ENCODE results near the gene TRIM45.
"Not testable (repeated sequence)": the region's sequence is repeated elsewhere in the genome, so short reads cannot be mapped to it uniquely, and the experiment has no call there.

The TRIM45 gene

DNA sequence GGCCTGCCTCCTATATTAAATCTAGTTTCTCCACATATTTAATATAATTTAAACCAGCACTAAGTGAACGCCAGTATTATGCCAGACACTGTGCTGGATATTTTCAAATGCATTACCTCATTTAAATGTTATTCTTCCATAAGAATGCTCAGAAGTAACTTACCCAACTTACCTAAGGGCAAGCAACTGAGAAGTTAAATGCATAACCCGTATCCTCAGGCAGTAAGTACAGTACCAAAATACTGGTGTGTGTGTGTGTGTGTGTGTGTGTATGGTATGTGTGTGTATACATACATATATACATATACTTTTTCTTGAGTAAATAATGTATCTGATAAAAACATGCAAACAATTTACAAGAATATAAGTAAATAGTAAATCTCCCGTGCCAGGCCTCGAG, 9.0 kb upstream of the TRIM45 start:
- no peak for DNase-seq

DNA sequence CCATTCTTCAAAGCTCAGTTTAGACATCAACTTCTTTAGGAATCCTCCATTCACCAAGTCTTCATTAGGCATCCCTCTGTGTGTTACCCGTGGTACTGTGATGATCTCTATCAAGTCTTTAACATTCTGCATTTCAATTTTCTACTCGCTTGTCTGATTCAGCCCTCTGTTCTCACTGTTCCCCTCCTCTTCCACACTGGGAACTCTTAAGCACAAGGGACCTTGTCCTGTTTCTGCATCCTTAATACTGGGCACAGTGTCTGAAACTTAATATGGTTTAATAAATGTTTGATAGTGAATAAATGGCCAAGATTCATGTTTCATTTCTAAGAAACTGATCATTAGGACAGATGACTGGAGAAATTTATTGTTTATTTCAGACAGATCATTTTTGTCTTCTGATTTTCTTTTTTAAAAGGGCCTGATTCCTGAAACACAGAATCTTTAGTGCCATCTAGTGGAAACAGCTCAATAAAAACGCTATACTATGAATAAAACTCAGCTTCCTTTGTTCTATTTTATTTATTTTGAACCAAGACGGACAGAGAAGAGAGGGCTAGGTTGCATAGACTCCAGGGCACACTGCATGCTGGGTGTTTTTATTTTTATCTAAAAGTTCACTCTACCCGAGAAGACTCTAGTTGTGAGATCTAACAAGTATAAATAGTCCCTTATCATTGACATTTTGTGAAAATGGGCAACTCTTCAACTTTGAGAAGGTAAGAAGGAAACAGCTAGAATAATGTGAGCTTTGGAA, 7.0 kb upstream of the TRIM45 start:
- peak; percentile 24 for DNase-seq

DNA sequence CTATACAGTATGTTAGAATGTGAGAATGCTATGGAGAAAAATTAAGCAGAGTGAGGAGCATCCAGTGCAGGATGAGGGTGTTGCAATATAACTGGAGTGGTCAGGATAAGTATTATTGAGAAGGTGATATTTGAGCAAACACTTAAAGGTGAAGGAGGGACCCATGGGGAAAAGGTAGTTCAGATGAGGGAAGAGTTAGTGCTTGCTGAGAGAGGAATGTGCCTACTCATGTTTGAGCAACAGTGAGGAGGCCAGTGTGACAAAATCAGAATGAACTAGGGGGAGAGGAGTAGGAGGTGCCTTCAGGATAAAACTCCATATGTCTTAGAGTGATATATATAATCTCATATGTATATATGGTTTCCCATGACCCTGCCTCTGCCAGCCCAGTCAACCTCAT, 6.2 kb upstream of the TRIM45 start:
- no peak for DNase-seq

DNA sequence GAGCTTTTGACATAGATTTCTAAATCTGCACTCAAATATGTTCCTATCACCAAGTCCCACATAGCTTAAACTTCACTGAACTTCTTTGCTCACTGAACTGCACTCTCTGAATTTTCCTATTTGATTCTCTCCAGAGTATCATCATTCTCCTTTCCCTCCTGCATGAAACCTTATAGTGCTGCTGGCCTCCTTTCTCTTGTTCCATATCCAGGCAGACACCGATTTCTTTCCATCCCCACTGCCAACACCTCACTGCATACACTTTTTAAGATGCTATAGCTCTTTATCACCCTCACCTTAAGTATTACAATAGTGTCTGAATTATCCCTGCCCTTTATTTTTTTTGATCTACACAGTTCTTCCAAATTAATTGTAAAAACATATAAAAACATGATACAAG, 3.1 kb upstream of the TRIM45 start:
- DNase-seq = no peak

DNA sequence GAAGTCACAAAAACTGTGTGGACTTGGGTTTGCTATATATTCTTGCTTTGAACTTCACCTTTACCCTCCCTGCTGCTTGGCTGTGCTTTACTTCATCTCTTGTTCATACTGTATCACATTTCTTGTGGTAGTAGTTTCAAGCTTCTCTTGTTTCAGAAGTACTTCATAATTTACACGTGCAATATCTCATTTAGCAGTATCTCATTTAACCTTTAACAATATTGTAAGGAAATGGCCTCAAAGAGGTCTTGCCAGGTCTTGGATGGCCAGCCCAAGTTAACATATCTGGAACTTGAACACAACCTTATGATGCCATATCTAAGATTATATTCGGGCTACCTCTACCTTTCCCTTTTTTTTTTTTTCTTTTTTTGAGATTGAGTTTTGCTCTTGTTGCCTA, 1.7 kb upstream of the TRIM45 start:
- DNase-seq = no peak

DNA sequence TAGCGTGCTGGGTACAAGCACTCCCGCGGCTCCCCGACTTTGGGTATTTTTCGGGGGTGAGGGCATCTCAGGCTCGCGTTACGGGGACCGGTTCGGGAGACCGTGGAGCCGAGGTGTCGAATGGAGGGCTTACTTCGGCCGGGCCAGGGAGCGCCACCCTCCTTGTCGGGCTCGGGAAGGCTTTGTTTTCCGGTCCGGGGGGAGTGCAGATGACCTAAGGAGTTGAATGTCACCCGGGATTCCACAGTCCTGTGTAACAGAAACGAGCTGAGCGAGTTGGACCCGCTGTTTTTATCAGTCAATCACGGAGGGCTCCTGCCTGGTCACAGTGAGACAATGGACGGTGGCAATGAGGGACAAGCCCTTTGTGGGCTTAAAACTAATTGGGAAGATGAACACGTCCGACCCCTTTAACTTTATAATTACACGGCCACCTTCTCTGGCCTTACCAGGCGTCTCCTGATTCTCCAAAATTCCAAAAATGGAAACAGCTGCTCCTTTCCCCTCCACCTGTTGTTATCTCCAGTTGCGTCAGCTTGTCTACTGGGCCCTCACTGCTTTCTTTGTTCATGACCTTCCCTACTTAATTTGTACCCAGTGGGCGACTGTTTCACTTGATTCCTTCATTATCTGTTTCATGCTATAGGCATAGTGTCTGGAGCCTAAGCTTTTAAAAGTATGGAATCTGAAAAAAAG, 929 bp upstream of the TRIM45 start:
- DNase-seq = peak; percentile 22

DNA sequence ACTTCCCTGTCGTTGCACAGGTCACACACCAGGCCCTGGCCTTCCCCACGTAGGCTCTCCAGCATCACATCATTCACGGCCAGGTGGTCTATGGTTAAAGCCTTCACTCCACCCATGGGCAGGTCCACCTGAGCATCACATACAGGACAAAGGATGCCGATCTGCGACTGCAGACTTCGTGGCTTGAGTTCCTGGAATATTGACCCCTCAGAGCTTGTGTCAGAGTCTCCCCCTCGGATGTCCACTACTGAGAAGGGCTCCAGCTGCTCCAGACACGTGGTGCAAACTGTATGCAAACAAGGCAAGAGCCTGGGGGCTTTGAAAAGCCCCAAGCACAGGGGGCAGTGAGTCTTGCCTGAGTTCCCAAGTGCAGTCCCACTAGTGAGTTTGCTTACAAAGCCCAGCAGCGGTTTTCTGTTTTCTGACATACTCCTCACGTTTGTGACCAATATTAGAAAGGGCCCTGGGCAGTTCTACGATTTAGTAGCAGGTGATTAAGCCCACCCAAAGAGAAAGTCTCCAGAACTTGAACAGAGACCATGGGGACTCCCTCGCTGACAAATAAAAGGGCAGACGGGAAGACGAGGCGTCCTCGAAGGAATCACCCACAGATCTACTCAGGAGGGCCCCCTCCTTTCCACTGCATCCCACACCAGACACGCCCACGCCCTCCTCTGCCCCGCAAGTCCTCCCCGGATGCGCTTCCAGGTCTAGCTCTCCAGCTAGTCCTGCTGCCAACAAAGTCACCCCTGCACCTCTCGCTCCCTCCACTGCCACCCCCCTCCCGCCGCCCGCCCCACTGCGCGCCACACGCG, 568 bp downstream of the TRIM45 start:
- peak; percentile 67 for DNase-seq

DNA sequence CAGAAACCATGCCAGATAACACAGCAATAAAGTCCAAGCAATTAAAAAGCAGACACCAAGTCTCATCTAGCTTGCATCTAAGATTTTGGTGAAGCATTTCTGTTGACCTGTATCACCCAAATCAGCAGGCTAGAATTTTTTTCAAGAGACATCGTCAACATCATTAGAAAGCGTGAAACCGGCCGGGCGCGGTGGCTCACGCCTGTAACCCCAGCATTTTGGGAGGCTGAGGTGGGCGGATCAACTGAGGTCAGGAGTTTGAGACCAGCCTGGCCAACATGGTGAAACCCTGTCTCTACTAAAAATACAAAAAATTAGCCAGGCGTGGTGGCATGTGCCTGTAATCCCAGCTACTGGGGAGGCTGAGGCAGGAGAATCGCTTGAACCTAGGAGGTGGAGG, 2.4 kb downstream of the TRIM45 start:
- not testable (repeated sequence) for DNase-seq

DNA sequence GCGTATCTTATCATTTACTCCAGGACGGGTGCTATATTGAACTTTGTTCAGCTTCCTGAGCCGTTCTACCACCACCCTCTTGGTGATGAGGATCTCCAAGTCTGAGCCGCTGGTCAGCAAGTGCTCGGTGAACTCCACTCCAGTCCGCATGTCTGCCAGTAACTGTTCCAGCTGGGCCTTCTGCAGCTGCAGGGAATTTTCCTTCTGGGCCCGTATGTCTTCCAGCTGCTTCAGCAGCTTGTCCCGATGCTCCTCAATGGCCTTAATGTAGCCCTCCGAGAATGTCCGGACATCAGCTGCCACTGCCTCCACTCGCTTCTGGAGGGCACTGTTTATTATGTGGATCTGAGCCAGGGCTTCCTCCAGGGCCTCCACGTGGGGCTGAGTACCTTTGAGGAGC, 3.4 kb downstream of the TRIM45 start:
- DNase-seq = no peak

DNA sequence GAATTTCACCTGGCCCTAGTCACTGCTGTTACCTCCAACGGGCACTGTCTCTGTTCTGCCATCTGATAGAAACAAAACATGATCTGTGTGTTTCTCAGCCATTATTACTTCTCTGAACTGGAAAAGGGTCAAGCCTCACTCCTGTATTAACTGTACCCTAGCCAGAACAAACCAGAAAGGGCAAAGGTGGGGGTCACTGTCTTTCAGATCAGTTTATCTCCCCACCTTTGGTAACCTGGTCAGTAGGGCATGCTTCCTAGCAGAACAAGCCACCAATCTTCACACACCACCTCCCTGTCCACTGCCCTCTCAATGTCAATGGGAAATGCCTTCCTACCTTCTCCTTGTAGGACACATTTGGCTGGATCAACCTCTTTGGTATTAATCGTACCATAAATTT, 3.9 kb downstream of the TRIM45 start:
- DNase-seq = no peak

DNA sequence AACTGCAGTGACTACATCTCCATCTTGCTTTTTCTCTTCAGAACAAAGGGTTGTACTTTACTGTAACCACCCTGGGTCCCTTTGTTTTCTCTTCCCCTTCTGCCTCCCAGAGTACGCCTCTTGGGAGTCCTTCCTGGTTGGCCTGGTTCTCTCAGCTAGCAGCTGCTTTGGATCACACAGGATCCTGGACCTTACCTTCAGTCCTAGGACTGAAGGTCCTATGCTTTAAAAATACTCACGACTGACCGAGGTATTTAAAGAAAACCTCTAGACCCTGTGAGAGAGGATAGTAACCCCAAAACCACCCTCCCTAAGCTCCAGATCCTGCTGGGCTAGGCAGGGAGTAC, 4.8 kb downstream of the TRIM45 start:
- DNase-seq = no peak

DNA sequence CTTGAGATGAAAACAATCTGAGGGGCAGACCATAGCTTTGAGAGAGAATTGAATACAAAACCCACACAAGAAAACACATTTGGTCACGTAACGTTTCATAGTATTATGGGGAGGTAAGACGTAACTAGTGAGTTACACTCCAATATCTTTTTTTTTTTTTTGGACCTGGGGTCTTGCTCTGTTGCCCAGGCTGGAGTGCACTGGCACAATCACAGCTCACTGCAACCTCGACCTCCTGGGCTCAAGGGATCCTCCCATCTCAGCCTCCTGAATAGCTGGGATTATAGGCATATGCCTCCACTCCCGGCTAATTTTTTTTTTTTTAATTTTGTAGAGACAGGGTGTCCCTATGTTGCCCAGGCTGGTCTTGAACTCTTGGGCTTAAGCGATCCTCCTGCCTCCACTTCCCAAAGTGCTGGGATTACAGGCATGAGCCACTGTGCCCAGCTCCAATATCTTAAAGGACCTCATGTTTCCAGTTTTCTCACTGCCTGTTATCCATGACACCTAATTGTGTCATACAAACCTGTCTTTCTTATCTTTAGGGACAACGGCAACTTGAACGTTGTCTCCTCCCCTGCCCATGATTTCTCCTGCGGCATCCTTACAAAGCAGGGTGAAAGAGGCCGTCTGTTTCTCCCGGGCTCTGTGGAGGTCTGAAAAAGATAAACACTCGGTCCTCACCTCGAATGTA, 5.3 kb downstream of the TRIM45 start:
- no peak for DNase-seq

DNA sequence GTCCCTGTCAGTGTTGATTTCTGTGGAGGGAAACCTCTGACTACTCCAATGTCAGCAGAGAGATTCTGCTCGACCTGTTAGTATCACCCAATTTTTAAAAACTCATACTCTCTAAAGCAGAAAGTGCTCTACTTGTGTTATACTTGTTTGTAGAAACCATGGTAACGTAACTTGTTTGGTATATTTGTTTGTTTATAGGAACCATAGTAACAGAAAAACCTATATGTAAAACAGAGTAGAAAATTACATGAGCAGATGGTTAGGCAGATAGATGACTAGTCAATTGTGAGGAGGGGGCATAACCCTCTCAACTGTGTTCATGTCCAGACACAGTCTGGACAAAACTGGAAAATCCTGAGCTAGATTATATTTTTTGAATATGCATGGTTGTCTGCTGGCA, 6.7 kb downstream of the TRIM45 start:
- peak; percentile 29 for DNase-seq

DNA sequence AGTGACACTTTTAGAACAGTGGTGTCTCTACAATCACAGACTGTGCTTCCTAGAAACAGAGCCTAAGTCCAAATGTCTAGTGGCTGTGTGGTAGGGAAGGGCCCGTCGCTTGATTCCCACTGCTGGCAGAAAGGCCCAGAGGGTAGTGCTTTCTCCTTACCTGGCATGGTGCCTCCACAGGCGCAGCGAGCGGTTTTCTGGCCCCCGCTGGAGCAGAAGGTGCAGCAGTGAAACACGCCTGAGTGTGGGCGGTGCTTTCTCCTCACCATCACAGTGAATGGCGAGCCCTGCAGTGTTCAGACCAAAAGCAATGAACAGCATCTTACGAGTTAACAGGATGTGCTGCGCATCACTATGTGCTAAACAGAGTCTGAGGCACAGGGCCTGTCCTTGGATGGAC, 8.3 kb downstream of the TRIM45 start:
- DNase-seq = no peak

DNA sequence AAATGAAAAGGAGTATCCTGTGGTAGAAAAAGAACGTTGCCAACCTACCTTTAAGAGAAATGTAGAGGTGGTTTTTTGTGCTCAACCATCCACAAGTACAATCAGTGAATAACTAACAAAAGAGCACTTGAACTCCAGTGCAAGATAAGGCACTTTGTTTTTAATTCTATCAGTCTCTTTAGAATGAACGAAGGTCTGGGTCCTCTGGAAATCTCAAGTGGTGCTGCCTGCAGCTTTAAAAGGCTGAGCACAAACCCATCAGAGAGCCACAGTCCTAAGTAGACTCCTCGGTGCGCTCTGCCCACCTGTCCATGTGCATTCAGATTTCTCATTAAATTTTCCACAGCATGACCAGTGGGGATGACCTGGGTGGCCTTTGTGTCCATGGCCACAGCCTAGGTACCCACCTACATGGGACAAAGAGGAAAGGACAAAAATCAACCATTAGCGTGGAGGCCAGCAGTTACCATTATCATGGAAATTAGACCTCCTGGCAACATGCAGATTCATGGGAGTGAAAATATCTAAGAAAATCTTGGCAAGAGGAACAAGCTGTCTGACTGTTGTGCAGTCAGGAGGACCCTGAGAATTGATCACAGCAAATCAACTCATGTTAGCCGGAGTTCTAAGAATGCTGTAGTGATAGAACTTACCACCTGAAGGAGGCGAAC, 9.4 kb downstream of the TRIM45 start:
- no peak for DNase-seq

DNA sequence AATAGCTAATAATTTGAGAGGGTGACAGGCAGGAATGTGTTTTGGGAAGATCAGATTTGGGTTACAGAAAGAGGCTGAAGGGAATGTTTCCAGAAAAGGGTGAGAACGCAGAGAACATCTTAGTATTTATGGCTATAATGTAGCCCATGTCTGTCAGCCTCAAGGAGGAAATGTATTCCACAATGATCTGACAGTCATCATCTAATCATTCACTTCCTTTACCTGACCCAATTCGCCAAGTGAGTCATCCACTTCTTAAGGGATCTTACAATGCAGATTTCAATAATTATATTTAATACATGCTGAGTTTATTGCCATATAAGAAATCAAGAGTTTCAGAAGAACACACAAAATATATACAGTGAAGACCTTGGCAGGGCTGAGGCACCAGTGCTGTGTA, 10.8 kb downstream of the TRIM45 start:
- DNase-seq = no peak

DNA sequence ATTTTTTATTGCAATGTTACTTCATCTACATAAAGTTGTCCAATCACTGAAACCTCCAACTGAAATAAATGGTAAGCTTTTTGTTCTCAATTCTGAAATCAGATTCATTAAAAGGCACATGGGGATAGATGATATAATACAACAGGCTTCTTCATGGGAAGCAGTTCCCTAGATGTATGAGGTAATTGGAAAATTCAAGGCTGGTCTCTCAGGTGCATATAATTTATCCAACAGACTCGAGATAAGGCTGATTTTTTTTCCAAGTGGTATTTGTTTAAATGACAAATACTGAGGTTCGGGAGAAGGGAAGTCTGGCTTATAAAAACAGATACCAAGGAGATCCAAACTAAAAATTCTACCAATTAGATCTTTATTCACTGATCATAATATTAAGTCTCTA, 14.2 kb downstream of the TRIM45 start:
- DNase-seq = no peak

DNA sequence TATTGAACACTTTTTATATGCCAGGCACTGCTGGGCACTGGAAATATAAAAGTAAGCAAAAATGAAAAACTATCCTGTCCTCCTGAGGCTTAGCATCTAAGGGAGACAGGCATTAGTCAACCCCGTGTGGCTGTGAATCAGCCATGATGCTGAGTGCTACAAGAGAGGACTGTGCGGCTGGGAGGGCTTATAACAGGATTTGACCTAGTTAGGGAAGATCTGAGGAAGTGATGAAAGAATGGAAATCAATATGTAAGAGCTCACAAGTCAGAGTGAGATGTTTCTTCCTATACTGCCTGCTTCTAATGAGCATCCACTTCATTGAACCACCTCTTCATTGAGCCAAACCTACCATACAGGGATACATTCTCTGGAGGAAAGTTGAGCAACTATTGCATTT, 15.1 kb downstream of the TRIM45 start:
- DNase-seq = no peak

DNA sequence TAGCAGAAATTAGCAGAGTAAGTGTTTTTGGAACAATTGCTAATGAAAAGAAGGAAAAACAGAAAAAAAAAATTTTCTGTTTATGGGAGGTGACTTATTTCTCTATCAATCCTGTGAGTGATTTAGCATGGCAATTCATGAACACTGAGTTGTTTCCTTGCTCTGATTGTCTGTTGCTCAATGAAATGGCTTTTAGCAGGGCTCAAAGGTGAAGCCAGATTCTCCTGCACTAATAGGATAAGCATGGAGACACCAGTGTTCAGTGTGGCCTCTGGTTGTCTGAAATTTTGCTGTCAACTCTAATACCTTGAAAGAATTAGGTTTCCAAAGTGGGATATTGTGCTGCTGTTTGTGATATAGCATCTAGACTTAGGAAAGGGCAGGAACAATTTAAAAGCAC, 15.8 kb downstream of the TRIM45 start:
- no peak for DNase-seq

DNA sequence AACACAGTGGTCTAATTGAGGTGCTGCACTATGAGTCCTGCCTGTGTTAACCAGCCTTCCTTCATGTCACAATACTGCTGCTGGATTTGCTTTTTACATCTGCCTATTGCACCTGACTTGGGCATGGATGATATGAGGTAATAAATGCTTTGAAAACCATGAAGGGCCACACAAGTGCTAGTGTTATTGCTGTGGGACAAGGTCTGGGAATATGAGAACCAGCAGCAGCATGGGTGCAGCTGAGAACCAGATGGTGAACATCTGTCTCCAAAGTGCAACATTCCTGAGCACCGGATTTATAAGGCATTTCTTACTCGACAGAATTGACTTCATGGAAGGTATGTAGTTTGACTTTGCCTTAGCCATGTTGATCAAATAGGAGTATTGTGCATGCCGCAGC, 16.6 kb downstream of the TRIM45 start:
- DNase-seq = no peak

DNA sequence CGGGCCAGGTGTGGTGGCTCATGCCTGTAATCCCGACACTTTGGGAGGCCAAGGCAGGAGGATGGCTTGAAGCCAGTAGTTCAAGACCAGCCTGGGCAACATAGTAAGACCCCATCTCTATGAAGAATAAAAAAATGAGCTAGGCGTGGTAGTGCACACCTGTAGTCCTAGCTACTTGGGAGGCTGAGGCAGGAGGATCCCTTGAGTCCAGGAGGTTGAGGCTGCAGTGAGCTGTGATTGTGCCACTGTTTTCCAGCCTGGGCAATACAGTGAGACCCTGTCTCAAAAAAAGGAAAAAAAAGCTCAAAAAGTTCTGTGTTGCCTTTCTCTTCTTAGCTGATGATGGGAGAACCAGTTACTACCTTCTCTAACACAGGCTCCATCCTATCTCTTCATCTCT, 19.7 kb downstream of the TRIM45 start:
- not testable (repeated sequence) for DNase-seq

DNA sequence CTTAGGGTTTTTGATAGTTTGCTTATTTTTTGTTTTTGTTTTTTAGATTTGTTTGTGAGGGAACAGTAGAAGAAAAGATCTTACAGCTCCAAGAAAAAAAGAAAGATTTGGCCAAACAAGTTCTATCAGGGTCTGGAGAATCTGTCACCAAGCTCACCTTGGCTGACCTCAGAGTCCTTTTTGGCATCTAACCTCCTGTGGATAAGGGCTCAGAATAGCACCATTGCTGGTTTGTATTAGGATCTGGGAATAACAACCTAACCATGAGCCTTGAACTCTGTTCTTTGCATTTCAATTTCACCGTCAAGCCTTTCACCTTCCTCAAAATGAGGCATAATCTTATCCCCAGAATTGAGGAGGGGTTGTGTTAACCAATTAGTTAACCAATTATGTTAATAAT, 20.2 kb downstream of the TRIM45 start:
- no peak for DNase-seq
